Measurements from ENCODE around the gene PLCL1. TPM values are rescaled to one million over a fixed set of nuclear protein-coding genes. Genes with fewer than 3 reads are reported as not detected.

The PLCL1 gene
- total RNA-seq, 1 donor from 2014 or later: 4.4 TPM

- DNase-seq (ENCODE audit: low read depth, low spot score): no peak
Measured at GRCh38 chr2:197925204-197925603, 120.8 kb downstream of the PLCL1 start.

DNA sequence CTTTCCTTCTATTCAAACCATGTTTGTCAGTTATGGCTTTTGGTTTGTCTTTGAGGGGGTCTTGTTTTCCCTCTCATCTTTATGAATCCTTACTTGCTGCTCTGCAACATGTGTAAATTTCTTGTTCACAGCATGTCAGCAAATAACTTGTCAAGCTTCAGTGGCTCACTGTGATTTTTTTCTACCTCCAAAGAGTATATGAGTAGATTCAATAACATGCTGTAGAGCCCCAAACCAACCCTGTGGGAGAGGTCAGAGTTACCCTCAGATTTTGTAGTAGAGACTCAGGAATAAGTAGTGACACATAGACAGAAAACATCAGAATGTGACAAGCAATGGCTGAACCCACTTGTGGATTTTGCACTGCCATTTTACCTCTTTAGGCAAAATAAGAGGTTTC is 121.6 kb downstream of the PLCL1 start:
- no peak for DNase-seq (ENCODE audit: low read depth, low spot score)

DNA sequence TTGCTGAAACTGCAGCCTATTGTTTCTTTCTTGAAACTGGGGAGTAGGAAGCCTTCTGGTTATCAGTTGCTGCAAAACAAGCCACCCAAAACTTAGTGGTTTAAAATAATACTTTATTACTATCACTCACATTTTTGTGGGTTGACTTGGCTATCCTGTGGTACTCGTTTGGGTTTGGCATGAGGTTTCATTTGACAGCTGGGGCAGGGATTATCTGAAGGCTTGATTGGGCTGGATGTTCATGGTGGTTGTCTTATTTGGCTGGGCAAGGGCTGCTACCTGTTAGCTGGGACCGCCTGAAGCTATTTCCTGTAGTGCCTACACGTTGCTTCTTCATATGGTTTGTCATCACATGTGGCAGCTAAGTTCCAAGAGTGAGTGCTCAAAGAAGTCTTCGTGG is 122.3 kb downstream of the PLCL1 start:
- no peak for DNase-seq (ENCODE audit: low read depth, low spot score)

GRCh38 chr2:197927994-197928393 is 123.6 kb downstream of the PLCL1 start:
- DNase-seq (ENCODE audit: low read depth, low spot score): no peak

GRCh38 chr2:197929008-197929885 is 124.9 kb downstream of the PLCL1 start:
- peak; percentile 57 for DNase-seq (ENCODE audit: low read depth, low spot score)

DNA sequence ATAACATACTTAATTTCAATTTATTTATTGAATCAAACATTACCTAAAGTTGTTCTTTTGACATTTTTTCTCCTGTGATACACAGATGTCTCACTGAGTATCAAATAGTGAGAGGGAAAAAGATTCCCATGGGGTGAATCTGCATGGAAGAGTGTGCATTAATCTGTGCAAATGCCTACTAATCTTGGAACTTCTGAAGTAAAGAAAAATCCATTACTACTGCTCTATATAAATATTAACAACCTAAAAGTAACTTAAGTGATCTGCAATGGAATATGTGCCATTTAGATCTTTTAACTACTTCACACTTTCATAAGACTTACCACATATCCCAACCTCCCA is 125.5 kb downstream of the PLCL1 start:
- no peak for DNase-seq (ENCODE audit: low read depth, low spot score)

DNA sequence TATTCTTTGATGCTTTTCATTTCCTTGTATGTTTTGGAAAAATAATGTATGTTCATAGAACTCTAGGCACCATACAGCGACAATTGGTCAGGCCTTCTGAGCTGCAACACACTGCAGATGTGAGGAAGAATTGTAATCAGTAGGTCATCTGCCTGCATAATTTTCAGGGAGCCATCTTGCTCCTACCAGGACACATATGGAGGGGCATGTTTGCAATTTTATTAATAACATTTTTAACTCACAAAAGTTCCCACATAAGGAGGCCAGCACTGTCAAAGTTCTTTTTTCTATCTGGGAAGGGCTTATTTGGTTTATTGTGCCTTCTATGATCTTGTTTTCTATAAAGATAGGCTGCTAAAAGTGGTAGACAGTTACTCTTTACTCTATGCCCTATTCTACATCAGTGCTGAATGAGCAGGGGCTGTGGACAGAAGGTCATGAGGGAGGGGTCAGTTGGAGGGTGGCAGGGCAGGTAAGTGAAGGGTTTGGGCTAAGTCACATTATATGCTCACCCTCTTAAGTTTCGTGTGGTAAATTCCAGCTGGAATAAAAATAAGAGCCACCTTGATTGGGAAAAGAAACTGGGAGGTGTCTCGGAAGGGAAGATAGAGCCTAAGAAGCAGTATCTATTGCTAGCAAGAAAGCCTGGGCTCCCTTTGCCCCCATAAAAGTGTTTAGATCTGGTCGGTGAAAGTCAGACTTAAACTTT is 126.3 kb downstream of the PLCL1 start:
- no peak for DNase-seq (ENCODE audit: low read depth, low spot score)

- DNase-seq (ENCODE audit: low read depth, low spot score): no peak
Measured at GRCh38 chr2:197931661-197932312, 127.4 kb downstream of the PLCL1 start.

- no peak for DNase-seq (ENCODE audit: low read depth, low spot score)
Measured at GRCh38 chr2:197932374-197932773, 128.0 kb downstream of the PLCL1 start.

GRCh38 chr2:197934261-197934933 is 130.0 kb downstream of the PLCL1 start:
- DNase-seq (ENCODE audit: low read depth, low spot score): no peak

GRCh38 chr2:197934934-197935289 is 130.5 kb downstream of the PLCL1 start:
- DNase-seq (ENCODE audit: low read depth, low spot score): no peak

DNA sequence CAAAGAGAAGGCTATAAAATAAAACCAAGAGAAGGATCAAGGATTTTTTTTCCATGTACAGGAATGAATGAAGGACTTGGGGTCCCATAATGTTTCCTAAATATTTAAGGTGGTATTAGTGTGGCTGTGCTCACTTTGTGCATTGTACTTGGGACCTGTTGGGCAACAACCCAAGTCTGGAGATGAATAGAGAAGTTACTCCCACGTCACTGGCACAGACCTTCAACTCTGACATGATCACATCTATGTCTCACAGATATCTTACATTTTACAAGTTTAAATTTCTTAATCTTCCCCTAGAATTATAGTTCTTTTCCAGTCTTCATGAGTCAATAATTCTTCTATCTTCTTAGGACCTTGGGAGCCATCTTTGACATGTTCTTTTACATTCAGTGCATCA is 133.4 kb downstream of the PLCL1 start:
- no peak for DNase-seq (ENCODE audit: low read depth, low spot score)

DNA sequence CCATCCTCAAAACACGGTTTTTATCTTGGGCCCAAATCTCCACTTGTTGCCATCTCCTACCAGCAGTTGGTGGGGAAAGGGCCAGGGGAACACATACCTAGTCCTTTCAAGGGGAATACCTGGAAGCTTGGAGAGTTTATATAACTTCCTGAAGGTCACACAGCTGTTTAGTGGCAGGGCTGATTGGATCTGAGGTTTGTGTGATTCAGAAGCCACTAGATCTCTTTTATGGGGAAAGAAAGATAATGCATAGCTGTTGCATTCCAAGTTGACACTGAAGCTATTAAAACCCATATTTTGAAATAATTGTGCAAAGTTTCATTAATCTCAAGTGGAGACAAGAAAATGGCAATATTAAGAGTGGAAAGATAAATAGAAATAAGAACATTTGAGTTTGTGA is 134.2 kb downstream of the PLCL1 start:
- no peak for DNase-seq (ENCODE audit: low read depth, low spot score)

- no peak for DNase-seq (ENCODE audit: low read depth, low spot score)
Measured at GRCh38 chr2:197939787-197940186, 135.4 kb downstream of the PLCL1 start.

- DNase-seq (ENCODE audit: low read depth, low spot score): no peak
Measured at GRCh38 chr2:197940382-197940781, 136.0 kb downstream of the PLCL1 start.

GRCh38 chr2:197941715-197942114 is 137.3 kb downstream of the PLCL1 start:
- DNase-seq (ENCODE audit: low read depth, low spot score): no peak

DNA sequence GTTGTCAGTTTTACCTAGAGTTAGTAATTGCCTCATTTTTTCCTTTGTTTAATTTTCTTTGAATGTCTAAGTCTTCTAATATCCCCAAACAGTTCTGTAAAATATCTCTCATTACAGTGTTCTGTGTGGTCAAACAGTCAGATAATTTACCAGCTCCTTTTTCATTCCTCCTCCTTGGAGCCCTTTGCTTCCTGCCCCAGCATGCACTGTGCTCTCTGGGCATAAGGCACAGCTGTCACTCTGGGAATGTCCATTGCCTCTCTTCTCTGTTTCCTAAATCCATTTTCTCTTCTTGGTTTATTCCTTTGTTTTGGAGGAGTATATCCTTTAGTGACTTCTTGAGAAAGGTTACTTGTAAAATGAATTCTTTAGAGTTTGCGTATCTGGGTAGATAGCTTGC is 139.3 kb downstream of the PLCL1 start:
- no peak for DNase-seq (ENCODE audit: low read depth, low spot score)

DNA sequence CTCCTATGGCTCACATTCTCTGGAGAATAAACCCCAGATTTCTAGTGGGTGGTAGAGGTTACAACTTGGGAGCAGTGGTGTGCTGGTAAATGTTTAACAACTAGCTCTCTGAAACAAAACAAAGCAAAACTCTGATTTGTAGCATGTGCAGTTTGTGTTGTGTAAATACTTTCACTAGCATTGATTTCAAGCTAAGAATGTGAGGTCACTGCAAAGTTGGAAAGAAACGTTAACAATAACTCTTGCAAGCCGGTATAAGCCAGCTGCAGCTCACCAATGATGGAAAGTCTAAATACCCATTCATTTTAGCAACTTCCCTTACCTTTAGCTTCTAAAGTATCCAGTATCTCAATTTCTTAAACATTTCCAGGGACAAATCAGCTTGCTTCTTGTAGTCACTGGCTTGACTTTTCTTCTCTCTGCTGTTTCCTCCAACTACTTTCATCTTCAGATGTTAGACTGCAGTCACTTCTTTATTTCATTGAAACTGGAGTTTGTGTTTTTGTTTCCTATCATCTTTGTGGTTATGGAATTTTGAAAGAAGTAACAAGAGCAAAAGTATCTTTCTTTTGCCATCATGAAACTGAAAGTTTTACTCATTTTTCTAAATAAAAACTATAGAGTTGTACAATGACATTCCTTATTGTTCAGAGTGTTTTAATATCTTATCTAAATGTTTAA is 140.2 kb downstream of the PLCL1 start:
- no peak for DNase-seq (ENCODE audit: low read depth, low spot score)

DNA sequence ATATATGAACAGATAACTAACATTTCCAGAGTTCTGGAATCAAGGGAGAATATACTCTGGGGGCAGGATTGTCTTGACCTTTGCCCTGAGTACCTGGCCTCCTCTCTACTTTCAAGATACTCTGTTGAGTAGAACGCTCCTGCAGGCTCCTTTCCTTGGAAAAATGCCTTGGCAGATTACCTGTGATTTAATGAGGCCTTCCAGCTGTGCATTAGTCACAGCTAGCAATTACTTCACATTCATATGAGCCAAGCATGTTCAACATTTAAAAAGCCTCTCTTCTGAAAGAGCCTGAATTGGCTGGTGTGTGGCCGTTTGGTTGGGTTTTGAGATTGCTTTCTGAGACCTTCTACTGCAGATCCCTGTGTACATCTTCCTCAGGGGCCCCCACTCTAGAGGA is 142.2 kb downstream of the PLCL1 start:
- no peak for DNase-seq (ENCODE audit: low read depth, low spot score)

DNA sequence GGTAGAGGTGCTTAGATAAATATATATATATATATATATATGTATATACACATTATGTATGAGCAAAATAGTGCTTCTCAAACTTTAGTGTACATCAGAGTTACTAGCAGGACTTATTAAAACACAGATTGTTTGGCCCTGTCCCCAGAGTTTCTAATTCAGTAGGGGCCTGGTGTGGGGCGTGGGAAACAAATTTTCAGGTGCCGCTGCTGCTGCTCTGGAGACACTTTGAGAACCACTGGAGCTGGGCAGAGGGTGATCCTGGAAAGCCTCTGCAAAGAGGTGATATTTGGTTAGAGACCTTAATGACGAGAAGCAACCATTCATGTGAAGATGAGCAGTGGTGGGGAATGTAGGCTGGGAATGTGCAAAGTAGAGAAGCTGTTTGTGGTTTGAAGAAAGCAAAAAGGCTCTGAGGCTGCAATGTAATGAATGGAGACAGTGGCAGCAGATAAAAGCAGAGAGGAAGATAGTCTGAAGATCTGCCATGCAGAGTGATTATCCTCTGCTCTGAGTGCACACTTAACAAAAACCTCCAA is 142.9 kb downstream of the PLCL1 start:
- no peak for DNase-seq (ENCODE audit: low read depth, low spot score)

DNA sequence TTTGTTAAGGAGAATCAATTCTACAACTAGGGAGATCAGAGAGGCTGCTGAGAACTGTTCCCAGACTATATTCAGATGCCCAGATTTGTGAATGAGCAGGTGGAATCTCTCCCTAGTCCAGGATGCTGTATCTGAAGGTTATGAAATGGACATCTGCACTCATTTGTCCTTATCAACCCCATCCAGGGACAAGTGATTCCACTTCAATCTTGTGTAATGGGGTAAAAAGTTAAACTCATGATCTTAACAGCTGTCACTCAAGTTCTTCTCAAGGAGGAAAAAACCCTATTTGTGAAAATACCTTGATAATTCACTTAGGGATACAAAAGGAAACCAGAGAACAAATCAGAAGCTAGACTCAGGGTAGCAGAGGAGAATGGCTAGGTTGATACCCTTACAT is 144.8 kb downstream of the PLCL1 start:
- no peak for DNase-seq (ENCODE audit: low read depth, low spot score)
